C4-2B (cell line): ENCODE results near the gene DGKB.

Experiments
- H3K27ac ChIP-seq: fragments of 450-650 bp; 2 replicates; pipeline ENCODE4 v1.5.1; 2017
- CTCF ChIP-seq: fragments of 450-650 bp; conservative IDR thresholded peaks from 2 replicates; pipeline ENCODE4 v1.5.1; 2017; ENCODE audit warnings: mild to moderate bottlenecking
- ZFX ChIP-seq: fragments of 450-650 bp; IDR thresholded peaks from 2 replicates; pipeline ENCODE4 v1.6.1; 2017

DGKB gene

GRCh38 chr7:14457568-14458453 is 444.7 kb downstream of the DGKB start:
- peak; percentile 92 for TF ChIP-seq CTCF
- no peak for TF ChIP-seq ZFX

GRCh38 chr7:14449291-14449690 is 453.3 kb downstream of the DGKB start:
- TF ChIP-seq CTCF (no peak), ZFX (no peak)
- no peak overlapping the region for H3K27ac ChIP-seq

More at GRCh38 chr7:14457568-14458453, 444.7 kb downstream of the DGKB start:
- no peak overlapping the region for H3K27ac ChIP-seq

- no peak overlapping the region for H3K27ac ChIP-seq
- no peak for TF ChIP-seq CTCF
- no peak for TF ChIP-seq ZFX
These were observed 455.7 kb downstream of the DGKB start for GRCh38 chr7:14446829-14447228.

GRCh38 chr7:14446219-14446618 is 456.3 kb downstream of the DGKB start:
- H3K27ac ChIP-seq: no peak overlapping the region
- no peak for TF ChIP-seq ZFX

GRCh38 chr7:14438366-14438765 is 464.2 kb downstream of the DGKB start:
- TF ChIP-seq CTCF (no peak), ZFX (no peak)

GRCh38 chr7:14436878-14437277 is 465.7 kb downstream of the DGKB start:
- TF ChIP-seq ZFX (no peak), CTCF (no peak)

More at GRCh38 chr7:14438366-14438765, 464.2 kb downstream of the DGKB start:
- no peak overlapping the region for H3K27ac ChIP-seq

GRCh38 chr7:14432924-14433323 is 469.6 kb downstream of the DGKB start:
- H3K27ac ChIP-seq: no peak overlapping the region
- TF ChIP-seq ZFX: no peak
- TF ChIP-seq CTCF: no peak

More at GRCh38 chr7:14436878-14437277, 465.7 kb downstream of the DGKB start:
- H3K27ac ChIP-seq: no peak overlapping the region
